HCT116 (cell line): Measurements from ENCODE around the gene UQCC5. TPM values are rescaled to one million over a fixed set of nuclear protein-coding genes. Genes with fewer than 3 reads are reported as not detected.

Source experiments
- ATAC-seq: fragments of 200-7000 bp; cut with Tn5 transposase; 2 replicates; pipeline ENCODE4 v1.9.1; 2020; ENCODE audit warnings: mild to moderate bottlenecking, moderate library complexity
- BruUV-seq: library from RNA; stranded (reverse); fragments of 400-500 nt; replicated peaks from 2 replicates; lab custom pipeline; 2021; lab: Mats Ljungman, UMichigan
- CTCF ChIA-PET: fragments of 300-600 bp; sonication (Branson Sonifier 250); formaldehyde crosslinking; loops from one replicate; lab custom pipeline; 2021; ENCODE audit warnings: antibody characterized with exemption; lab: Charles Lee
- POLR2A ChIA-PET: fragments of 300-600, 350-600 bp; sonication (Branson Sonifier 250); formaldehyde crosslinking; loops from one replicate; lab custom pipeline; 2021; ENCODE audit warnings: antibody characterized with exemption; lab: Charles Lee
- RAD21 ChIA-PET, 2 experiments: fragments of 300-600 bp; sonication (Branson Sonifier 250); formaldehyde crosslinking; loops; one replicate each; lab custom pipeline; 2023; ENCODE audit warnings: low total read pairs in 2 of 2; ENCODE audit not compliant: uncharacterized antibody in 2 of 2, unreplicated experiment in 2 of 2, low non-redundant PET in 1 of 2; lab: Charles Lee
- DNase-seq: peaks from one replicate; pipeline ENCODE4 v3.0.0-alpha.2; 2010; ENCODE audit warnings: low read depth, low spot score
- H2AFZ ChIP-seq: fragments of 200-600 bp; shearing (Covaris generic), sonication (generic); 2 replicates; pipeline ENCODE4 v1.6.1; 2017; ENCODE audit warnings: low read depth, mixed run types, mixed read lengths, antibody characterized with exemption, low read length; ENCODE audit not compliant: poor library complexity, severe bottlenecking
- H3K27ac ChIP-seq: 2 replicates; pipeline ENCODE4 v1.5.1; 2012; ENCODE audit warnings: low read depth, low read length
- H3K27me3 ChIP-seq: fragments of 200-600 bp; sonication (generic); 2 replicates; pipeline ENCODE4 v1.6.1; 2016; ENCODE audit warnings: mixed run types, low read length, mixed read lengths; ENCODE audit not compliant: insufficient read depth
- H3K36me3 ChIP-seq, 2 experiments: fragments of 200-500 bp in 1 of 2; fragments of 200-600 bp in 1 of 2; sonication (Bioruptor generic) in 1 of 2; sonication (generic) in 1 of 2; 2 replicates each; pipeline versions ENCODE4 v1.5.1 to v1.6.1; 2014 to 2016; ENCODE audit warnings: low read length in 2 of 2, inconsistent platforms in 1 of 2, mixed read lengths in 1 of 2, mixed run types in 1 of 2; ENCODE audit not compliant: insufficient read depth in 2 of 2, control insufficient read depth in 1 of 2
- H3K4me1 ChIP-seq, 2 experiments: fragments of 200-600 bp in 1 of 2; sonication (generic) in 1 of 2; 2 replicates each; pipeline versions ENCODE4 v1.5.1 to v1.6.1; 2012 to 2017; ENCODE audit warnings: low read length in 2 of 2, inconsistent platforms in 1 of 2, mild to moderate bottlenecking in 1 of 2, mixed read lengths in 1 of 2, mixed run types in 1 of 2, moderate library complexity in 1 of 2; ENCODE audit not compliant: insufficient read depth in 2 of 2, control insufficient read depth in 1 of 2
- H3K4me2 ChIP-seq: fragments of 200-600 bp; sonication (generic); 2 replicates; pipeline ENCODE4 v1.6.1; 2017; ENCODE audit warnings: mixed run types, low read length, mixed read lengths
- H3K4me3 ChIP-seq, 2 experiments: fragments of 200-600 bp in 1 of 2; sonication (generic) in 1 of 2; replicated peaks in 1 of 2; 2 replicates each; pipeline ENCODE4 v1.5.1; 2011 to 2016; ENCODE audit warnings: low read length in 2 of 2, control low read depth in 1 of 2, low read depth in 1 of 2, mild to moderate bottlenecking in 1 of 2, mixed read lengths in 1 of 2, mixed run types in 1 of 2
- H3K79me2 ChIP-seq: fragments of 200-600 bp; sonication (generic); 2 replicates; pipeline ENCODE4 v1.6.1; 2017; ENCODE audit warnings: mild to moderate bottlenecking, mixed run types, low read length, moderate library complexity, mixed read lengths; ENCODE audit not compliant: insufficient read depth
- H3K9ac ChIP-seq: fragments of 200-600 bp; sonication (generic); 2 replicates; pipeline ENCODE4 v1.6.1; 2016; ENCODE audit warnings: low read length, mixed read lengths
- H3K9me2 ChIP-seq: fragments of 200-600 bp; sonication (generic), shearing (Covaris generic); 2 replicates; pipeline ENCODE4 v1.6.1; 2017; ENCODE audit warnings: mixed run types, mild to moderate bottlenecking, moderate library complexity; ENCODE audit not compliant: insufficient read depth
- H3K9me3 ChIP-seq, 2 experiments: fragments of 200-500 bp in 1 of 2; fragments of 200-600 bp in 1 of 2; sonication (Bioruptor generic) in 1 of 2; sonication (generic) in 1 of 2; 2 replicates each; pipeline ENCODE4 v1.6.1; 2014 to 2017; ENCODE audit warnings: low read length in 2 of 2, mixed read lengths in 2 of 2, inconsistent platforms in 1 of 2, low read depth in 1 of 2, mild to moderate bottlenecking in 1 of 2, mixed run types in 1 of 2, moderate library complexity in 1 of 2; ENCODE audit not compliant: control insufficient read depth in 1 of 2, insufficient read depth in 1 of 2
- H4K20me1 ChIP-seq: fragments of 200-600 bp; sonication (generic), shearing (Covaris generic); 2 replicates; pipeline ENCODE4 v1.6.1; 2017; ENCODE audit warnings: mixed run types, mild to moderate bottlenecking, moderate library complexity; ENCODE audit not compliant: insufficient read depth
- CBX3 ChIP-seq: IDR thresholded peaks from 2 replicates; pipeline ENCODE4 v1.6.1; 2012; ENCODE audit warnings: low read depth
- EZH2 ChIP-seq: fragments of 200-600 bp; sonication (generic); IDR thresholded peaks from 2 replicates; pipeline ENCODE4 v1.6.1; 2017; ENCODE audit warnings: antibody characterized with exemption, mixed run types
- EZH2phosphoT487 ChIP-seq: fragments of 200-600 bp; IDR thresholded peaks from 2 replicates; pipeline ENCODE4 v1.6.1; 2018; ENCODE audit warnings: antibody characterized with exemption, borderline replicate concordance
- REST ChIP-seq: IDR thresholded peaks from 2 replicates; pipeline ENCODE4 v1.6.1; 2012; ENCODE audit warnings: low read depth
- TCF7L2 ChIP-seq: IDR thresholded peaks from 2 replicates; pipeline ENCODE4 v1.7.0; 2011; ENCODE audit warnings: borderline replicate concordance, inconsistent platforms; ENCODE audit not compliant: insufficient read depth, insufficient read length; ENCODE audit errors: extremely low read depth
- YY1 ChIP-seq: IDR thresholded peaks from 2 replicates; pipeline ENCODE4 v1.6.1; 2011; ENCODE audit warnings: low read length, low read depth, moderate library complexity, mild to moderate bottlenecking; ENCODE audit not compliant: insufficient replicate concordance; ENCODE audit errors: extremely low read depth
- intact Hi-C: fragments of 100-400 bp; cut with micrococcal nuclease; formaldehyde crosslinking; loops from 2 replicates; pipeline ENCODE4 v1.10.0; 2022
- total RNA-seq: library from RNA; stranded (reverse); gene quantifications from one replicate; pipeline ENCODE4 v1.2.1, GENCODE V29; 2021; ENCODE audit not compliant: unreplicated experiment

Gene UQCC5
- total RNA-seq, 1 experiment from 2014 or later: 14.1 TPM

- no peak overlapping the region for H3K9ac ChIP-seq
- H3K27me3 ChIP-seq: no peaks in the 10 kb centered on the region
- peaks cover 21 to 33% of the 10 kb centered on the region in 2 experiments for H3K4me1 ChIP-seq
- H3K9me3 ChIP-seq: no peaks in the 10 kb centered on the region
- no peak overlapping the region for H2AFZ ChIP-seq
- RAD21 ChIA-PET: no interaction called here
- 0 out of 4 replicates have a peak, but pooled peaks cover 0 to 2% of the 10 kb centered on the region in 2 experiments for H3K36me3 ChIP-seq
- no peak for DNase-seq
- no TSS peak for BruUV-seq
- CTCF ChIA-PET: interaction anchor here (0.8 kb wide), 1 partner anchor 11 kb away, joined by 3 read pairs; no protein-coding TSS in a partner anchor
- no peaks in the 10 kb centered on the region for H4K20me1 ChIP-seq
- H3K4me3 ChIP-seq: no peak overlapping the region
- H3K9me2 ChIP-seq: no peaks in the 10 kb centered on the region
- intact Hi-C loops: no loop called here
- no peak for ATAC-seq
- POLR2A ChIA-PET: interaction anchor here (1.1 to 1.7 kb wide), 2 partner anchors 36 kb away, joined by 4 read pairs; partner anchors contain the start of gene UQCC5
- TF ChIP-seq EZH2: no peak
- TF ChIP-seq YY1: no peak
- TF ChIP-seq EZH2phosphoT487: no peak
- TF ChIP-seq REST: no peak
- no peak for TF ChIP-seq CBX3
- no peak for TF ChIP-seq TCF7L2
- H3K4me2 ChIP-seq: no peak overlapping the region
- no peak overlapping the region for H3K27ac ChIP-seq
- H3K79me2 ChIP-seq: no peaks in the 10 kb centered on the region
Observed at GRCh38 chr3:52572221-52572620, 35.8 kb downstream of the UQCC5 start.
